ENCODE results near the gene IFT57. TPM values are rescaled to one million over a fixed set of nuclear protein-coding genes. Genes with fewer than 3 reads are reported as not detected.

The IFT57 gene
- total RNA-seq, 1 donor from 2014 or later: 27.5 TPM

- H2AFZ ChIP-seq (ENCODE audit: low read depth, low read length): no peak overlapping the region
- no peak overlapping the region for H3K4me3 ChIP-seq (ENCODE audit: insufficient read depth, low read depth, low read length)
- Mint-ChIP-seq H3K4me3 (ENCODE audit: unreplicated experiment) (no peak overlapping the region), H3K9me3 (ENCODE audit: unreplicated experiment) (no peaks in the 10 kb centered on the region), H3K27ac (ENCODE audit: unreplicated experiment) (no peak overlapping the region), H3K27me3 (ENCODE audit: low read depth, unreplicated experiment) (peaks cover 10% of the 10 kb centered on the region), H3K4me1 (ENCODE audit: low read depth, unreplicated experiment) (no peaks in the 10 kb centered on the region), H3K36me3 (ENCODE audit: low read depth, unreplicated experiment) (no peaks in the 10 kb centered on the region)
- FAIRE-seq (no peak), DNase-seq (ENCODE audit: low read depth) (no peak)
- H3K9me3 ChIP-seq (ENCODE audit: insufficient read depth, low read depth, low read length): no peaks in the 10 kb centered on the region
- no peak overlapping the region for H3K9ac ChIP-seq (ENCODE audit: low read length)
- no peaks in the 10 kb centered on the region for H3K36me3 ChIP-seq (ENCODE audit: insufficient read depth, low read length)
- H4K20me1 ChIP-seq (ENCODE audit: insufficient read depth, low read length): no peaks in the 10 kb centered on the region
- no peak for TF ChIP-seq CTCF (IDR thresholded peaks at IDR 0.05; ENCODE audit: insufficient read depth, low read depth, low read length)
- no peak for TF ChIP-seq EZH2 (IDR thresholded peaks at IDR 0.05; ENCODE audit: insufficient read depth, low read length)
- H3K27me3 ChIP-seq (ENCODE audit: insufficient read depth, low read length): no peaks in the 10 kb centered on the region
- H3K27ac ChIP-seq (ENCODE audit: low read depth, low read length): no peak overlapping the region
- H3K79me2 ChIP-seq (ENCODE audit: insufficient read depth, low read length): no peaks in the 10 kb centered on the region
- no peak overlapping the region for H3K4me2 ChIP-seq (ENCODE audit: low read length)
- no peaks in the 10 kb centered on the region for H3K4me1 ChIP-seq (ENCODE audit: insufficient read depth, low read length)
These were observed 104.0 kb downstream of the IFT57 start for GRCh38 chr3:108118038-108118768.

- no peak overlapping the region for H3K4me3 Mint-ChIP-seq (ENCODE audit: unreplicated experiment)
- H3K9me3 ChIP-seq (ENCODE audit: insufficient read depth, low read depth, low read length): no peaks in the 10 kb centered on the region
- no peaks in the 10 kb centered on the region for H4K20me1 ChIP-seq (ENCODE audit: insufficient read depth, low read length)
- H3K4me3 ChIP-seq (ENCODE audit: insufficient read depth, low read depth, low read length): no peak overlapping the region
- no peak for DNase-seq (ENCODE audit: low read depth)
- FAIRE-seq: no peak
- H3K79me2 ChIP-seq (ENCODE audit: insufficient read depth, low read length): no peaks in the 10 kb centered on the region
- H3K36me3 ChIP-seq (ENCODE audit: insufficient read depth, low read length): no peaks in the 10 kb centered on the region
- no peaks in the 10 kb centered on the region for H3K4me1 Mint-ChIP-seq (ENCODE audit: low read depth, unreplicated experiment)
- H3K27me3 Mint-ChIP-seq (ENCODE audit: low read depth, unreplicated experiment): peaks cover 10% of the 10 kb centered on the region
- H3K36me3 Mint-ChIP-seq (ENCODE audit: low read depth, unreplicated experiment): no peaks in the 10 kb centered on the region
- no peaks in the 10 kb centered on the region for H3K9me3 Mint-ChIP-seq (ENCODE audit: unreplicated experiment)
- no peaks in the 10 kb centered on the region for H3K27me3 ChIP-seq (ENCODE audit: insufficient read depth, low read length)
- TF ChIP-seq EZH2 (IDR thresholded peaks at IDR 0.05; ENCODE audit: insufficient read depth, low read length): no peak
- no peak for TF ChIP-seq CTCF (IDR thresholded peaks at IDR 0.05; ENCODE audit: insufficient read depth, low read depth, low read length)
- H3K9ac ChIP-seq (ENCODE audit: low read length): no peak overlapping the region
- no peak overlapping the region for H3K27ac ChIP-seq (ENCODE audit: low read depth, low read length)
- H3K4me1 ChIP-seq (ENCODE audit: insufficient read depth, low read length): no peaks in the 10 kb centered on the region
- H3K27ac Mint-ChIP-seq (ENCODE audit: unreplicated experiment): no peak overlapping the region
- H3K4me2 ChIP-seq (ENCODE audit: low read length): no peak overlapping the region
- H2AFZ ChIP-seq (ENCODE audit: low read depth, low read length): no peak overlapping the region
These were observed 104.9 kb downstream of the IFT57 start for GRCh38 chr3:108117241-108117775.
